Measurements from ENCODE around the gene FOLH1.
A peak's percentile ranks its signal among the peaks of the same experiment; 100 is the strongest.
"Not testable (repeated sequence)": the region's sequence is repeated elsewhere in the genome, so short reads cannot be mapped to it uniquely, and the experiment has no call there.

Gene FOLH1

GRCh38 chr11:49208006-49208721 lies at the start of gene FOLH1:
Gene FOLH1 (minus strand): TSS chr11:49208602. CDS start chr11:49208409, 193 bp downstream.
- DNase-seq, result peak; percentile 45 to 52

- not testable (repeated sequence) for DNase-seq
These were observed 46.7 kb upstream of the FOLH1 start for GRCh38 chr11:49255148-49255547.

GRCh38 chr11:49251212-49251611 lies 42.8 kb upstream of the FOLH1 start:
- not testable (repeated sequence) for DNase-seq

- not testable (repeated sequence) for DNase-seq
These were observed 42.2 kb upstream of the FOLH1 start for GRCh38 chr11:49250398-49251115.

GRCh38 chr11:49249363-49249762 lies 41.0 kb upstream of the FOLH1 start:
- DNase-seq, result not testable (repeated sequence)

GRCh38 chr11:49233685-49234084 lies 25.3 kb upstream of the FOLH1 start:
- DNase-seq, result not testable (repeated sequence)

- DNase-seq, result not testable (repeated sequence)
These were observed 24.6 kb upstream of the FOLH1 start for GRCh38 chr11:49233019-49233418.

- DNase-seq, result not testable (repeated sequence)
These were observed 23.3 kb upstream of the FOLH1 start for GRCh38 chr11:49231725-49232124.

GRCh38 chr11:49230534-49230933 lies 22.1 kb upstream of the FOLH1 start:
- not testable (repeated sequence) for DNase-seq

GRCh38 chr11:49230001-49230400 lies 21.6 kb upstream of the FOLH1 start:
- not testable (repeated sequence) for DNase-seq

GRCh38 chr11:49229136-49229535 lies 20.7 kb upstream of the FOLH1 start:
- peak in 1 of 2 donors; percentile 20 for DNase-seq

GRCh38 chr11:49225255-49225785 lies 16.9 kb upstream of the FOLH1 start:
- not testable (repeated sequence) for DNase-seq

GRCh38 chr11:49221112-49221511 lies 12.7 kb upstream of the FOLH1 start:
- DNase-seq, result no peak

GRCh38 chr11:49213026-49213560 lies 4.7 kb upstream of the FOLH1 start:
- DNase-seq, result peak; percentile 25 to 77

GRCh38 chr11:49206999-49207398 lies 1.4 kb downstream of the FOLH1 start:
- DNase-seq, result peak; percentile 9 to 25

- DNase-seq, result peak in 1 of 2 donors; percentile 9
These were observed 6.0 kb downstream of the FOLH1 start for GRCh38 chr11:49202287-49202976.

GRCh38 chr11:49196775-49197174 lies 11.6 kb downstream of the FOLH1 start:
- DNase-seq, result not testable (repeated sequence)

- DNase-seq, result not testable (repeated sequence)
These were observed 12.4 kb downstream of the FOLH1 start for GRCh38 chr11:49196002-49196401.

GRCh38 chr11:49190287-49190686 lies 18.1 kb downstream of the FOLH1 start:
- peak in 1 of 2 donors; percentile 78 for DNase-seq

- not testable (repeated sequence) for DNase-seq
These were observed 22.2 kb downstream of the FOLH1 start for GRCh38 chr11:49186225-49186624.

GRCh38 chr11:49185597-49185996 lies 22.8 kb downstream of the FOLH1 start:
- DNase-seq, result not testable (repeated sequence)

- DNase-seq, result not testable (repeated sequence)
These were observed 23.6 kb downstream of the FOLH1 start for GRCh38 chr11:49184756-49185155.

- not testable (repeated sequence) for DNase-seq
These were observed 30.5 kb downstream of the FOLH1 start for GRCh38 chr11:49177936-49178335.

All from hippocampal formation (tissue), 2 donors.